ENCODE measurements around the gene EIF4H. TPM values are rescaled to one million over a fixed set of nuclear protein-coding genes. Genes with fewer than 3 reads are reported as not detected.
"Not testable (repeated sequence)": the region's sequence is repeated elsewhere in the genome, so short reads cannot be mapped to it uniquely, and the experiment has no call there.

The EIF4H gene
- total RNA-seq, 1 experiment from 2014 or later, result 365 TPM

DNA sequence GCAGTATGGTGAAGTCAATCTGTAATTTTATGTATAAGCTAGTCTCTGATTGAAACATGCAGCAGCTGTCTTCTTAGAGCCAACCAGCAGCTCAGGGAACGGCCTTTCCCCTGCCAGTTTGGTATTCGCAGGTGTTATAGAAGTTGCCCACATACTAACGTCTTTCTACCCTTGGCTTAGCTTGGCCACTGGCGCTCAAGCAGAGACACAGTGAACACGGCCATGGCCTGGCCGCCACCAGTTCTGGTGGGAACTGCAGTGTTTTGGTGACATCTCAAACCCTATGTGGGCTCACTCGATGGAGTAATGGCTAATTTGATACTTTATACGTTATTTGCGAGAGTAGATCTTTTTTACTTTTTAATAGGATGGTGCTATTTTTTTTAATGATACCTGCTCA lies 17.1 kb downstream of the EIF4H start:
- Mint-ChIP-seq H3K36me3 (ENCODE audit: insufficient read depth, unreplicated experiment) (peaks cover 99% of the 10 kb centered on the region), H3K27me3 (ENCODE audit: insufficient read depth, unreplicated experiment) (no peaks in the 10 kb centered on the region), H3K4me3 (ENCODE audit: unreplicated experiment) (no peak overlapping the region), H3K9me3 (ENCODE audit: unreplicated experiment) (no peaks in the 10 kb centered on the region), H3K27ac (ENCODE audit: low read depth, unreplicated experiment) (no peak overlapping the region), H3K4me1 (ENCODE audit: insufficient read depth, unreplicated experiment) (peaks cover 10% of the 10 kb centered on the region)
- no TSS peak for BruUV-seq (replicated peaks)
- DNase-seq (ENCODE audit: unreplicated experiment), result no peak
- intact Hi-C loops (cut with micrococcal nuclease), result no loop called here
- ChIA-PET CTCF (interaction anchor here (0.6 to 3.1 kb wide), 9 partner anchors 11 to 261 kb away, joined by 3 to 12 read pairs (median 3); no protein-coding TSS in a partner anchor), POLR2A (interaction anchor here (0.8 kb wide), 1 partner anchor 106 kb away, joined by 3 read pairs; no protein-coding TSS in a partner anchor)
- TF ChIP-seq, protein P1, sequence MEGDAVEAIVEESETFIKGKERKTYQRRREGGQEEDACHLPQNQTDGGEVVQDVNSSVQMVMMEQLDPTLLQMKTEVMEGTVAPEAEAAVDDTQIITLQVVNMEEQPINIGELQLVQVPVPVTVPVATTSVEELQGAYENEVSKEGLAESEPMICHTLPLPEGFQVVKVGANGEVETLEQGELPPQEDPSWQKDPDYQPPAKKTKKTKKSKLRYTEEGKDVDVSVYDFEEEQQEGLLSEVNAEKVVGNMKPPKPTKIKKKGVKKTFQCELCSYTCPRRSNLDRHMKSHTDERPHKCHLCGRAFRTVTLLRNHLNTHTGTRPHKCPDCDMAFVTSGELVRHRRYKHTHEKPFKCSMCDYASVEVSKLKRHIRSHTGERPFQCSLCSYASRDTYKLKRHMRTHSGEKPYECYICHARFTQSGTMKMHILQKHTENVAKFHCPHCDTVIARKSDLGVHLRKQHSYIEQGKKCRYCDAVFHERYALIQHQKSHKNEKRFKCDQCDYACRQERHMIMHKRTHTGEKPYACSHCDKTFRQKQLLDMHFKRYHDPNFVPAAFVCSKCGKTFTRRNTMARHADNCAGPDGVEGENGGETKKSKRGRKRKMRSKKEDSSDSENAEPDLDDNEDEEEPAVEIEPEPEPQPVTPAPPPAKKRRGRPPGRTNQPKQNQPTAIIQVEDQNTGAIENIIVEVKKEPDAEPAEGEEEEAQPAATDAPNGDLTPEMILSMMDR (IDR thresholded peaks at IDR 0.05; ENCODE audit: unreplicated experiment), result no peak

DNA sequence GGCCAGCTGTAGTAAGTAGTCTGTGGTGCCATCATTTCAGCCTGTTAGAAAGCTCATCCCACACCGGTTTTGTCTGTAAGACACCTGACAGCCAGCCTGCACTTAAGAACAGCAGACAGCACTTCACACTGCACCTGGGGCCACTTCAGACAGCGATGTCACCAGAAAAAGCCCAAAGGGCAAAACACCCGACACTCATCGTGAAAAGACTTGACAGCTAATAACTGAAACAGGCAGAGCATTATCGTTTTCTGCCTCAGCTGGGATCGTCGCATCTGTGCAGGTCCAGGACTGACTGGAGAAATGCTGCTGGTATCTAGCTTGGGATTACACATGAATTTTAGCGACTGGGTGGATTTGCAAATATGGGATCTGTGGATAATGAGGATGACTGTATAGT lies 18.9 kb downstream of the EIF4H start:
- Mint-ChIP-seq H3K4me1 (ENCODE audit: insufficient read depth, unreplicated experiment) (peaks cover 3% of the 10 kb centered on the region), H3K9me3 (ENCODE audit: unreplicated experiment) (no peaks in the 10 kb centered on the region), H3K27ac (ENCODE audit: low read depth, unreplicated experiment) (no peak overlapping the region), H3K4me3 (ENCODE audit: unreplicated experiment) (no peak overlapping the region), H3K36me3 (ENCODE audit: insufficient read depth, unreplicated experiment) (peaks cover 99% of the 10 kb centered on the region), H3K27me3 (ENCODE audit: insufficient read depth, unreplicated experiment) (no peaks in the 10 kb centered on the region)
- intact Hi-C loops (cut with micrococcal nuclease), result no loop called here
- DNase-seq (ENCODE audit: unreplicated experiment), result no peak
- ChIA-PET CTCF (interaction anchor here (0.7 to 2.2 kb wide), 7 partner anchors 10 to 1344 kb away, joined by 3 to 23 read pairs (median 5); no protein-coding TSS in a partner anchor), POLR2A (interaction anchor here (1.1 to 1.3 kb wide), 2 partner anchors 10 to 18 kb away, joined by 4 to 10 read pairs; no protein-coding TSS in a partner anchor)
- TF ChIP-seq, protein P1 (IDR thresholded peaks at IDR 0.05; ENCODE audit: unreplicated experiment), result no peak
- BruUV-seq (replicated peaks), result no TSS peak

DNA sequence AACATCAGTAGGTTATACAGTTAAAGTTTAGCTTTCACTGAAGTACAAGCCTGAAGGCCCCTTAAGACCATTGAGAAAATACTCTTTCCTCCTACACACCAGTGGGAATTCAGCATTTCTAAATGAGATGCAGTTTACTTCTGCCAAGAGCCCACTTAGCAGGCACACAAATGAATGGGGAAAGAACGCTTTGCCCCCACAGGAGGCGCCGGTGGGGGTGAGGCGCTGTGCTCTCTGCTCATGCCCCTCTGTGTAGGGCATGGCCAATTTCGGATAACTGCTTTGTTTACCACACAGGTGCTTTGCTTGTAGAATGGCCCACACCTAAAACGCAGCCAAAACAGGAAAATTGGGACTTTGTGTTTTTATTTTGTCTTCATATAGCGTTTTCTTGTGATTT lies 19.8 kb downstream of the EIF4H start:
- H3K9me3 Mint-ChIP-seq (ENCODE audit: unreplicated experiment), result no peaks in the 10 kb centered on the region
- no peaks in the 10 kb centered on the region for H3K27me3 Mint-ChIP-seq (ENCODE audit: insufficient read depth, unreplicated experiment)
- H3K27ac Mint-ChIP-seq (ENCODE audit: low read depth, unreplicated experiment), result no peak overlapping the region
- BruUV-seq (replicated peaks), result no TSS peak
- POLR2A ChIA-PET, result interaction anchor here (0.5 to 1.3 kb wide), 3 partner anchors 11 to 19 kb away, joined by 3 to 10 read pairs (median 4); no protein-coding TSS in a partner anchor
- no peak for DNase-seq (ENCODE audit: unreplicated experiment)
- intact Hi-C loops (cut with micrococcal nuclease), result no loop called here
- TF ChIP-seq, protein P1 (IDR thresholded peaks at IDR 0.05; ENCODE audit: unreplicated experiment), result no peak
- H3K4me1 Mint-ChIP-seq (ENCODE audit: insufficient read depth, unreplicated experiment), result no peaks in the 10 kb centered on the region
- peaks cover 96% of the 10 kb centered on the region for H3K36me3 Mint-ChIP-seq (ENCODE audit: insufficient read depth, unreplicated experiment)
- CTCF ChIA-PET, result interaction anchor here (0.5 to 2.2 kb wide), 5 partner anchors 11 to 215 kb away, joined by 3 to 23 read pairs (median 5); no protein-coding TSS in a partner anchor
- no peak overlapping the region for H3K4me3 Mint-ChIP-seq (ENCODE audit: unreplicated experiment)

DNA sequence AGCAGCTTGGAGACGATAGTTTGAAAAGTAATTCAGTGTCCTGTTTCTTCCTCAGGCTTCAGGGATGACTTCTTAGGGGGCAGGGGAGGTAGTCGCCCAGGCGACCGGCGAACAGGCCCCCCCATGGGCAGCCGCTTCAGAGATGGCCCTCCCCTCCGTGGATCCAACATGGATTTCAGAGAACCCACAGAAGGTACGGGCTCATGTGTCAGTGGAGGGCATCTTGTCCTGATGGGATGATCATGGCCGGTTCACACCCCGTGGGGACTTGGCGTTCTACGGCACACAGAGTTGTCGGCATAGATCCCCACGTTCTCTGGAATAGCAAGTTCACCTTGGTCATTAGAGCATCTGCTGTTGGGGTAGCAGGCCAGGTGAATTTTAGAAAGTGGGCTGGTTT lies 20.5 kb downstream of the EIF4H start:
- H3K27ac Mint-ChIP-seq (ENCODE audit: low read depth, unreplicated experiment), result no peak overlapping the region

DNA sequence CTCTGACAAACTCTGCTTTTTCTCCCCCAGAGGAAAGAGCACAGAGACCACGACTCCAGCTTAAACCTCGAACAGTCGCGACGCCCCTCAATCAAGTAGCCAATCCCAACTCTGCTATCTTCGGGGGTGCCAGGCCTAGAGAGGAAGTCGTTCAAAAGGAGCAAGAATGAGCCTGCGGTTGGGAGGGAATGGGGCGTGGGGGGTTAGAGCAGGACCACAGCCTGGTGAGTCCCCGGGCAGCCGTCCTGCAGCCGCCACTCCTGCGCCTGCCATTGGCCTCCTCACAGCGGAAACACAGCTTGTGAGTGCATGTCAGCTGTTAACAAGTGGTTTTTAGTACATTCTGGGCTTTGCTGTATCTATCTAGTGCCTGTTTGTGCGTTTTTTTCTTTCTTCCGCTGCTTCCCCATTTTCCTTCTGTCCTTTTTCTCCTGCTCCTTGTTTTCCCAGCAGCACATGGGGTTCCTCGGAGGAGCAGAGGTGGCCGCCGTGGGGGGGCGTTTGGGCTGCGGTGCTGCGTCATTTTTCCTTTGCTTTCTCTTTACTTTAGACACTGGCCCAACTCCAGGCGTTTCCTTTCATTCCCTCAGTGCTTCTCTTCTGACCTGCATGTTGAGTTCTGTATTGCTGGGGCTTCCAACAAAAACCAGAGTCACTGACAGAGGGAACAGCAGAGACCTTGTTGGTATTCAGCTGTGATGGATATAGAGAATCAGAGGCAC lies 21.1 kb downstream of the EIF4H start:
- DNase-seq (ENCODE audit: unreplicated experiment); POLR2A ChIA-PET; H3K9me3 Mint-ChIP-seq (ENCODE audit: unreplicated experiment); intact Hi-C loops (cut with micrococcal nuclease); H3K4me1 Mint-ChIP-seq (ENCODE audit: insufficient read depth, unreplicated experiment); BruUV-seq (replicated peaks); H3K27me3 Mint-ChIP-seq (ENCODE audit: insufficient read depth, unreplicated experiment); H3K4me3 Mint-ChIP-seq (ENCODE audit: unreplicated experiment); H3K27ac Mint-ChIP-seq (ENCODE audit: low read depth, unreplicated experiment): not testable (repeated sequence)
- peaks cover 89% of the 10 kb centered on the region for H3K36me3 Mint-ChIP-seq (ENCODE audit: insufficient read depth, unreplicated experiment)
- CTCF ChIA-PET, result interaction anchor here (2.2 kb wide), 2 partner anchors 11 to 12 kb away, joined by 9 to 23 read pairs; no protein-coding TSS in a partner anchor

More for the DNA sequence above, 20.5 kb downstream of the EIF4H start:
- ChIA-PET POLR2A (no interaction called here), CTCF (interaction anchor here (0.5 to 2.2 kb wide), 5 partner anchors 12 to 214 kb away, joined by 3 to 23 read pairs (median 5); no protein-coding TSS in a partner anchor)
- intact Hi-C loops (cut with micrococcal nuclease), result no loop called here
- Mint-ChIP-seq H3K27me3 (ENCODE audit: insufficient read depth, unreplicated experiment) (no peaks in the 10 kb centered on the region), H3K4me1 (ENCODE audit: insufficient read depth, unreplicated experiment) (no peaks in the 10 kb centered on the region), H3K36me3 (ENCODE audit: insufficient read depth, unreplicated experiment) (peaks cover 95% of the 10 kb centered on the region), H3K4me3 (ENCODE audit: unreplicated experiment) (no peak overlapping the region), H3K9me3 (ENCODE audit: unreplicated experiment) (no peaks in the 10 kb centered on the region)
- no peak for DNase-seq (ENCODE audit: unreplicated experiment)
- BruUV-seq (replicated peaks), result no TSS peak
- TF ChIP-seq, protein P1 (IDR thresholded peaks at IDR 0.05; ENCODE audit: unreplicated experiment), result no peak

DNA sequence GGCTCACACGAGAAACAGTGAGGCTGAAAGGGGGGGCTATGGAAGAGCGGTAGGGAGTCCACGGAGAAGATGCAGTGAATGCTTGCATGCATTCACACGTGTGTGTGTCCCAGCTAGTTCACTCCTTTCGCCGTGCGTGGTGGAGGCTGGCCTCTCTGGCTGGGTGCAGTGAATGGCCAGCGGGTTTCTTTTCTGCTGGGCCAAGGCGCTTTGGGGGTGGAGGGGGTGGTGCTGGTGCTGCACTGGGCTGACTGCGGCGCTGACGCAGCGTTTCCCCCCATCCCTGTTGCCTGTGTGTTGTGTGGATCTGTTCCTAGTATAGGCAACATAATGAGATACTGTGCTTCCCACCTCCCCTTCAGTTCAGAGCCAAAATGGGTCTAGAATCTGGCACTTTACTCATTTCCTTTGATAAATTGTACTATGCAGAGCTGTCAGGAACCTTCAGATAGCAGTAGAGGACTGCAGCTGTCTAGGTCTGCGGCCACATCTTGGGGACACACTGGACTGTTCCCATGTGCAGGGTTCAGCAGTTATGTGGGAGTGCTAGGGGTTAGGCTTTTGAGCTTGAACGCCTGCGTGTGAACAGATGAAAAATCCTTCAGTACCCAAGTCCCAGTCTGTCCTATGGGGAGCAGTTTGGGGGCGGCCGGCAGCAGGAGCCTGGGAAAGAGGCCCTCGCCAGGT lies 22.0 kb downstream of the EIF4H start:
- intact Hi-C loops (cut with micrococcal nuclease); BruUV-seq (replicated peaks); H3K27me3 Mint-ChIP-seq (ENCODE audit: insufficient read depth, unreplicated experiment); DNase-seq (ENCODE audit: unreplicated experiment); CTCF ChIA-PET; H3K9me3 Mint-ChIP-seq (ENCODE audit: unreplicated experiment); H3K4me3 Mint-ChIP-seq (ENCODE audit: unreplicated experiment); H3K4me1 Mint-ChIP-seq (ENCODE audit: insufficient read depth, unreplicated experiment); H3K27ac Mint-ChIP-seq (ENCODE audit: low read depth, unreplicated experiment): not testable (repeated sequence)
- H3K36me3 Mint-ChIP-seq (ENCODE audit: insufficient read depth, unreplicated experiment), result peaks cover 81% of the 10 kb centered on the region
- POLR2A ChIA-PET, result interaction anchor here (1.2 kb wide), 1 partner anchor 23 kb away, joined by 4 read pairs; the partner anchor contains the start of gene EIF4H
